OCI-LY1 (cell line): ENCODE measurements around the gene GNAQ.

Experiments used
- H2AFZ ChIP-seq: fragments of 200-600 bp; sonication (generic), shearing (Covaris generic); 2 replicates; pipeline ENCODE4 v1.6.0; 2014; ENCODE audit warnings: antibody characterized with exemption, mild to moderate bottlenecking, low read length
- H3F3A ChIP-seq: fragments of 200-600 bp; sonication (generic), shearing (Covaris generic); 2 replicates; pipeline ENCODE4 v1.6.0; 2014; ENCODE audit warnings: mild to moderate bottlenecking, antibody characterized with exemption, low read length, moderate library complexity; ENCODE audit not compliant: insufficient read depth
- H3K27ac ChIP-seq: fragments of 200-600 bp; sonication (generic); 2 replicates; pipeline ENCODE4 v1.5.1; 2014; ENCODE audit warnings: low read length, mixed run types, mild to moderate bottlenecking, low read depth; ENCODE audit not compliant: poor library complexity, severe bottlenecking
- H3K27me3 ChIP-seq: fragments of 200-600 bp; sonication (generic); 2 replicates; pipeline ENCODE4 v1.6.0; 2014; ENCODE audit warnings: antibody characterized with exemption, mild to moderate bottlenecking, low read length, moderate library complexity; ENCODE audit not compliant: insufficient read depth
- H3K36me3 ChIP-seq: fragments of 200-600 bp; sonication (generic); 2 replicates; pipeline ENCODE4 v1.6.1; 2014; ENCODE audit warnings: mild to moderate bottlenecking, antibody characterized with exemption, low read length, moderate library complexity, mixed read lengths; ENCODE audit not compliant: insufficient read depth
- H3K4me1 ChIP-seq: fragments of 200-600 bp; sonication (generic); 2 replicates; pipeline ENCODE4 v1.5.1; 2014; ENCODE audit warnings: mild to moderate bottlenecking, low read length, moderate library complexity; ENCODE audit not compliant: insufficient read depth, severe bottlenecking
- H3K4me2 ChIP-seq: fragments of 200-600 bp; sonication (generic), shearing (Covaris generic); 2 replicates; pipeline ENCODE4 v1.6.1; 2014; ENCODE audit warnings: low read length
- H3K4me3 ChIP-seq: fragments of 200-600 bp; sonication (generic); 2 replicates; pipeline ENCODE4 v1.5.1; 2014; ENCODE audit warnings: low read length, low read depth, mild to moderate bottlenecking, mixed read lengths; ENCODE audit not compliant: poor library complexity, severe bottlenecking
- H3K79me2 ChIP-seq: fragments of 200-600 bp; shearing (Covaris generic); 2 replicates; pipeline ENCODE4 v1.6.1; 2016; ENCODE audit warnings: mixed run types, low read length, mixed read lengths; ENCODE audit not compliant: insufficient read depth
- H3K9ac ChIP-seq: fragments of 200-600 bp; sonication (generic), shearing (Covaris generic); 2 replicates; pipeline ENCODE4 v1.6.1; 2014; ENCODE audit warnings: mild to moderate bottlenecking, low read length, mixed read lengths
- H3K9me2 ChIP-seq: fragments of 200-600 bp; sonication (generic), shearing (Covaris generic); 2 replicates; pipeline ENCODE4 v1.6.1; 2014; ENCODE audit warnings: low read depth, mild to moderate bottlenecking, low read length, mixed read lengths
- H3K9me3 ChIP-seq: fragments of 200-600 bp; shearing (Covaris generic); 2 replicates; pipeline ENCODE4 v1.6.1; 2014; ENCODE audit warnings: low read length, mixed read lengths
- H4K20me1 ChIP-seq: fragments of 200-600 bp; sonication (generic), shearing (Covaris generic); 2 replicates; pipeline ENCODE4 v1.6.0; 2016; ENCODE audit warnings: mild to moderate bottlenecking, low read length; ENCODE audit not compliant: insufficient read depth
- EZH2 ChIP-seq: fragments of 200-600 bp; sonication (generic), shearing (Covaris generic); IDR thresholded peaks from 2 replicates; pipeline ENCODE4 v1.8.0; 2017; ENCODE audit warnings: borderline replicate concordance, mixed run types, mild to moderate bottlenecking, antibody characterized with exemption, low read length, moderate library complexity, mixed read lengths
- TF ChIP-seq, protein P1 (sequence below): fragments of 200-600 bp; sonication (generic), shearing (Covaris generic); IDR thresholded peaks from 2 replicates; pipeline ENCODE4 v1.5.1; 2017; ENCODE audit warnings: mild to moderate bottlenecking, antibody characterized with exemption, low read length, moderate library complexity, mixed read lengths

The GNAQ gene

GRCh38 chr9:77943057-77943456, 88.6 kb downstream of the GNAQ start:
- TF ChIP-seq EZH2 = no peak
- TF ChIP-seq, protein P1, sequence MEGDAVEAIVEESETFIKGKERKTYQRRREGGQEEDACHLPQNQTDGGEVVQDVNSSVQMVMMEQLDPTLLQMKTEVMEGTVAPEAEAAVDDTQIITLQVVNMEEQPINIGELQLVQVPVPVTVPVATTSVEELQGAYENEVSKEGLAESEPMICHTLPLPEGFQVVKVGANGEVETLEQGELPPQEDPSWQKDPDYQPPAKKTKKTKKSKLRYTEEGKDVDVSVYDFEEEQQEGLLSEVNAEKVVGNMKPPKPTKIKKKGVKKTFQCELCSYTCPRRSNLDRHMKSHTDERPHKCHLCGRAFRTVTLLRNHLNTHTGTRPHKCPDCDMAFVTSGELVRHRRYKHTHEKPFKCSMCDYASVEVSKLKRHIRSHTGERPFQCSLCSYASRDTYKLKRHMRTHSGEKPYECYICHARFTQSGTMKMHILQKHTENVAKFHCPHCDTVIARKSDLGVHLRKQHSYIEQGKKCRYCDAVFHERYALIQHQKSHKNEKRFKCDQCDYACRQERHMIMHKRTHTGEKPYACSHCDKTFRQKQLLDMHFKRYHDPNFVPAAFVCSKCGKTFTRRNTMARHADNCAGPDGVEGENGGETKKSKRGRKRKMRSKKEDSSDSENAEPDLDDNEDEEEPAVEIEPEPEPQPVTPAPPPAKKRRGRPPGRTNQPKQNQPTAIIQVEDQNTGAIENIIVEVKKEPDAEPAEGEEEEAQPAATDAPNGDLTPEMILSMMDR = no peak
- H3K79me2 ChIP-seq = no peaks in the 10 kb centered on the region
- H3K4me2 ChIP-seq = no peak overlapping the region
- H3K9me2 ChIP-seq = no peaks in the 10 kb centered on the region
- H2AFZ ChIP-seq = no peak overlapping the region
- H3K9me3 ChIP-seq = no peaks in the 10 kb centered on the region
- H3K36me3 ChIP-seq = no peaks in the 10 kb centered on the region
- no peaks in the 10 kb centered on the region for H3F3A ChIP-seq
- no peaks in the 10 kb centered on the region for H4K20me1 ChIP-seq
- no peak overlapping the region for H3K9ac ChIP-seq
- no peak overlapping the region for H3K4me3 ChIP-seq
- H3K27ac ChIP-seq = no peak overlapping the region
- H3K4me1 ChIP-seq = no peaks in the 10 kb centered on the region
- H3K27me3 ChIP-seq = no peaks in the 10 kb centered on the region

GRCh38 chr9:77939149-77939668, 92.4 kb downstream of the GNAQ start:
- H3K27me3 ChIP-seq = no peaks in the 10 kb centered on the region
- TF ChIP-seq, protein P1 = no peak
- TF ChIP-seq EZH2 = no peak
- no peak overlapping the region for H3K4me2 ChIP-seq
- H3K27ac ChIP-seq = no peak overlapping the region
- no peaks in the 10 kb centered on the region for H3K36me3 ChIP-seq
- no peaks in the 10 kb centered on the region for H3F3A ChIP-seq
- H4K20me1 ChIP-seq = no peaks in the 10 kb centered on the region
- H3K4me1 ChIP-seq = no peaks in the 10 kb centered on the region
- H3K9me3 ChIP-seq = no peaks in the 10 kb centered on the region
- no peak overlapping the region for H3K9ac ChIP-seq
- H3K4me3 ChIP-seq = no peak overlapping the region
- no peak overlapping the region for H2AFZ ChIP-seq
- H3K9me2 ChIP-seq = no peaks in the 10 kb centered on the region
- H3K79me2 ChIP-seq = no peaks in the 10 kb centered on the region

GRCh38 chr9:77938163-77938562, 93.4 kb downstream of the GNAQ start:
- H3K4me2 ChIP-seq = no peak overlapping the region
- H3K4me1 ChIP-seq = no peaks in the 10 kb centered on the region
- TF ChIP-seq EZH2 = no peak
- TF ChIP-seq, protein P1 = no peak
- H3K27ac ChIP-seq = no peak overlapping the region
- H4K20me1 ChIP-seq = no peaks in the 10 kb centered on the region
- no peaks in the 10 kb centered on the region for H3F3A ChIP-seq
- H3K9ac ChIP-seq = no peak overlapping the region
- no peaks in the 10 kb centered on the region for H3K9me3 ChIP-seq
- H3K36me3 ChIP-seq = no peaks in the 10 kb centered on the region
- no peak overlapping the region for H2AFZ ChIP-seq
- H3K9me2 ChIP-seq = no peaks in the 10 kb centered on the region
- no peaks in the 10 kb centered on the region for H3K79me2 ChIP-seq
- no peaks in the 10 kb centered on the region for H3K27me3 ChIP-seq
- no peak overlapping the region for H3K4me3 ChIP-seq
